Esophagus muscularis mucosa (tissue), 4 donors: ENCODE data around the gene COL16A1. TPM values are rescaled to one million over a fixed set of nuclear protein-coding genes. Genes with fewer than 3 reads are reported as not detected.

Experiments
- DNase-seq: peaks from one replicate; pipeline ENCODE4 v3.0.0-alpha.2; 2017; ENCODE audit errors: extremely low spot score
- H3K27ac ChIP-seq, 4 donors: fragments of 200-600 bp; sonication (generic); replicated peaks in 1 of 4; 1 replicate in 3 of 4; 2 replicates in 1 of 4; pipeline ENCODE4 v1.5.1; 2016 to 2019; ENCODE audit warnings: mild to moderate bottlenecking in 1 of 4
- H3K27me3 ChIP-seq, 4 donors: fragments of 200-600 bp; sonication (generic); one replicate each; pipeline versions ENCODE4 v1.5.1 to v1.6.0; 2016 to 2019
- H3K36me3 ChIP-seq, 4 donors: fragments of 200-600 bp; sonication (generic); one replicate each; pipeline ENCODE4 v1.5.1; 2016 to 2019
- H3K4me1 ChIP-seq, 4 donors: fragments of 200-600 bp; sonication (generic); one replicate each; pipeline ENCODE4 v1.5.1; 2016 to 2019
- H3K4me3 ChIP-seq, 4 donors: fragments of 200-600 bp; sonication (generic); 1 replicate in 2 of 4; 2 replicates in 2 of 4; pipeline ENCODE4 v1.5.1; 2016 to 2019; ENCODE audit warnings: mild to moderate bottlenecking in 4 of 4, moderate library complexity in 1 of 4
- H3K9me3 ChIP-seq, 4 donors: fragments of 200-600 bp; sonication (generic); 1 replicate in 3 of 4; 2 replicates in 1 of 4; pipeline ENCODE4 v1.5.1; 2016 to 2019
- EP300 ChIP-seq: sonication (generic); formaldehyde crosslinking; IDR thresholded peaks from one replicate; pipeline ENCODE4 v1.6.1; 2017; ENCODE audit warnings: antibody characterized with exemption
- POLR2A ChIP-seq: fragments of 450-650 bp; IDR thresholded peaks from one replicate; pipeline ENCODE4 v1.6.1; 2017; ENCODE audit warnings: antibody characterized with exemption, moderate library complexity, mild to moderate bottlenecking, low read depth
- POLR2AphosphoS5 ChIP-seq, 2 donors: sonication (generic); formaldehyde crosslinking; IDR thresholded peaks; one replicate each; pipeline ENCODE4 v1.6.1; 2017; ENCODE audit warnings: antibody characterized with exemption in 2 of 2
- WGBS: methylation state at CpG from one replicate; pipeline ENCODE4 v1.1.5; 2018; 5-methylcytosine and 5-hydroxymethylcytosine counted together
- intact Hi-C: fragments of 100-400 bp; cut with DNase I; formaldehyde crosslinking; loops from one replicate; pipeline ENCODE4 v1.15.1; 2023
- total RNA-seq, 4 donors: library from RNA; depleted of rRNA; stranded (reverse); fragments of >200 nt; gene quantifications; one replicate each; pipeline versions ENCODE4 v1.1.0 to v1.2.1, GENCODE V29; 2016
- TF ChIP-seq, protein P1 (sequence below), 3 experiments: fragments of 200-600 bp in 2 of 3; fragments of 450-650 bp in 1 of 3; sonication (generic) in 2 of 3; IDR thresholded peaks; one replicate each; pipeline ENCODE4 v1.5.1; 2017 to 2019; ENCODE audit warnings: antibody characterized with exemption in 3 of 3, mild to moderate bottlenecking in 2 of 3, moderate library complexity in 1 of 3

The COL16A1 gene
- total RNA-seq, 4 donors from 2014 or later = 35.1 to 62.7 (median 47.6) TPM

DNA sequence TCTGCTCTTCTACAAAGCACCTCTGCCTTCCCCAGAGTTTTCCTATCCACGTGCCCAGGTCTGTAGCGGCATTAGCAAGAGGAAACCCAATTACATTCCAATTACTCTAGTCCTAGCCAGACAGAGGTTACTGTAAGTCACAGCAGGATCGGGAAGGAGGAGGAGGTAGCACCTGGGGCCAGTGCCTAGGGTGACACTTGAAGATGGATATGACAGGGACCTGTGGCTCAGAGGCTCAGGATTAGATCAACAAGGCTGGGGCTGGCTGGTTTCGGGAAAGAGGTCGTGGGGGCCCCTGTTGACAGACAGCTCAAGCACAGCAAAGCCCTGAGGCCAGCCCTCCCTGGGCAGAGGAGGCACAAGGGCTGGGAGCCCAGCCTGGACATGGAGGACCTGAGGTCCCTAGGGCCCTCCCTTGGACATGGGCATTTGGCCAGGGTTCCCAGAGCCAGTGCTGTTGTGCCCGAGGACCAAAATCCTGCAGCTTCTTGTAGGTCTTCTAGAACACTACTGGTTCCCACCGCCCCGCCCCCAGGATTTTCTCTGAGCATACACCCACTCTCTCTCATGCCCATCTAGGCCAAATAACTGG, 89.3 kb downstream of the COL16A1 start:
- H3K27me3 ChIP-seq = peaks cover 0 to 36% (median 19%) of the 10 kb centered on the region in 4 donors
- peaks cover 5 to 27% (median 17%) of the 10 kb centered on the region in 4 donors for H3K4me1 ChIP-seq
- intact Hi-C loops = no loop called here
- TF ChIP-seq POLR2AphosphoS5 (IDR thresholded peaks at IDR 0.05) (no peak), EP300 (no peak), POLR2A (no peak)
- TF ChIP-seq, protein P1, sequence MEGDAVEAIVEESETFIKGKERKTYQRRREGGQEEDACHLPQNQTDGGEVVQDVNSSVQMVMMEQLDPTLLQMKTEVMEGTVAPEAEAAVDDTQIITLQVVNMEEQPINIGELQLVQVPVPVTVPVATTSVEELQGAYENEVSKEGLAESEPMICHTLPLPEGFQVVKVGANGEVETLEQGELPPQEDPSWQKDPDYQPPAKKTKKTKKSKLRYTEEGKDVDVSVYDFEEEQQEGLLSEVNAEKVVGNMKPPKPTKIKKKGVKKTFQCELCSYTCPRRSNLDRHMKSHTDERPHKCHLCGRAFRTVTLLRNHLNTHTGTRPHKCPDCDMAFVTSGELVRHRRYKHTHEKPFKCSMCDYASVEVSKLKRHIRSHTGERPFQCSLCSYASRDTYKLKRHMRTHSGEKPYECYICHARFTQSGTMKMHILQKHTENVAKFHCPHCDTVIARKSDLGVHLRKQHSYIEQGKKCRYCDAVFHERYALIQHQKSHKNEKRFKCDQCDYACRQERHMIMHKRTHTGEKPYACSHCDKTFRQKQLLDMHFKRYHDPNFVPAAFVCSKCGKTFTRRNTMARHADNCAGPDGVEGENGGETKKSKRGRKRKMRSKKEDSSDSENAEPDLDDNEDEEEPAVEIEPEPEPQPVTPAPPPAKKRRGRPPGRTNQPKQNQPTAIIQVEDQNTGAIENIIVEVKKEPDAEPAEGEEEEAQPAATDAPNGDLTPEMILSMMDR (IDR thresholded peaks at IDR 0.05) = no peak
- no peaks in the 10 kb centered on the region for H3K9me3 ChIP-seq
- WGBS = 84% methylated on average over 5 of the region's 8 CpGs
- H3K27ac ChIP-seq = no peak overlapping the region
- DNase-seq = no peak
- no peaks in the 10 kb centered on the region for H3K36me3 ChIP-seq
- no peak overlapping the region for H3K4me3 ChIP-seq

DNA sequence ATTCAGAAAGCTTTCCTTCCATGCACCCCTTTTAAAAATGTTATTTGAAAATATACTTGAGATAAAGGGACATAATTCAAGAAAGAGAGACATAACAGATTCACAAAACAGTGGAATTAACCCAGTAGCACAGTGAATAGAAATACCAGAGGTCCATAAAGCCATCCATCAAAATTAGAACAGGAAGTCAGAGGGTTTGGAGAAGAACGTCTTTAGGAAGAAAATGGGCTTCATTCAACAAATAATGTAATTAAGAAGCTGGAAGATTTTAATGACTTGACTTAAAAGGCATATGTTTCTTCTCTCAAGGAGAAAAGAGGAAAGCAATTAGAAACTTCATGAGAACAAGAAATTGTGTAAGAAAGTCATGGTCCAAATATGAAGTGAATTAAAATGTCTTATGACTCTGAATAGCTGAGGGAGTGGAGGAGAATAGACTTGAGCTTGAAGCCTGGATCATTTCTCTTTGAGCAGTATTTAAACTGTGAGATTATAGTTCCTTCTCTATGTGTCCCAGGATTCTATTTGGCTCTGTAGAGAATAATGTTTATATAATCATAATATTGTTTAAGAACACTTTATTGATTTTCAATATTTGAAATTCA, 94.2 kb downstream of the COL16A1 start:
- WGBS = 24% methylated on average over 1 of the region's 1 CpG
- no peaks in the 10 kb centered on the region for H3K9me3 ChIP-seq
- H3K36me3 ChIP-seq = no peaks in the 10 kb centered on the region
- intact Hi-C loops = no loop called here
- no peaks in the 10 kb centered on the region for H3K27me3 ChIP-seq
- no peak overlapping the region for H3K4me3 ChIP-seq
- no peak for DNase-seq
- H3K27ac ChIP-seq = no peak overlapping the region
- TF ChIP-seq POLR2AphosphoS5 (IDR thresholded peaks at IDR 0.05) (no peak), EP300 (no peak), POLR2A (no peak)
- TF ChIP-seq, protein P1 (IDR thresholded peaks at IDR 0.05) = no peak
- H3K4me1 ChIP-seq = peaks cover 0 to 13% (median 3%) of the 10 kb centered on the region in 4 donors

DNA sequence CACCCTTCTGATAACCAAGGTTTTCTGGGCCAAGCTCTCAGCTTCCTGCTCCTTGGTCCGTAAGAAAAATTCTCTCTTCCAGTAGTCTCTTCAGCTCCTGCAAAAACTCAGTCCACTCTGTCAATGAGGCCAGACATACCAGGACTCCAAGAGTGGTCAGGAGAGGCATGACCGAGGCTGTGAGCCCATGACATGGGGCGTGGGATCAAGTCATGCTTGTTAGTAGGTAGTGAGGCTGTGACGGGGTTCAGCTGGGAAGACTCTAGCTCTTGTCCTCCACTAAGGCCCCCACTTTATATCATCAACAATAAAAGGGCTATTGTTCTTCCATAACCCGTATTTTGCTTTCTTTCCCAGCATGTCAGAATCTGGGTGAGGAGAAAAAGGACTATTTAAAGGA, 96.5 kb downstream of the COL16A1 start:
- Histone ChIP-seq H3K9me3 (no peaks in the 10 kb centered on the region), H3K4me3 (no peak overlapping the region), H3K27me3 (no peaks in the 10 kb centered on the region), H3K4me1 (no peaks in the 10 kb centered on the region), H3K27ac (no peak overlapping the region), H3K36me3 (no peaks in the 10 kb centered on the region)
- 88% methylated on average over 5 of the region's 5 CpGs for WGBS
- no peak for DNase-seq
- no peak for TF ChIP-seq EP300
- TF ChIP-seq POLR2A = no peak
- TF ChIP-seq, protein P1 (IDR thresholded peaks at IDR 0.05) = no peak
- no peak for TF ChIP-seq POLR2AphosphoS5 (IDR thresholded peaks at IDR 0.05)
- intact Hi-C loops = no loop called here

DNA sequence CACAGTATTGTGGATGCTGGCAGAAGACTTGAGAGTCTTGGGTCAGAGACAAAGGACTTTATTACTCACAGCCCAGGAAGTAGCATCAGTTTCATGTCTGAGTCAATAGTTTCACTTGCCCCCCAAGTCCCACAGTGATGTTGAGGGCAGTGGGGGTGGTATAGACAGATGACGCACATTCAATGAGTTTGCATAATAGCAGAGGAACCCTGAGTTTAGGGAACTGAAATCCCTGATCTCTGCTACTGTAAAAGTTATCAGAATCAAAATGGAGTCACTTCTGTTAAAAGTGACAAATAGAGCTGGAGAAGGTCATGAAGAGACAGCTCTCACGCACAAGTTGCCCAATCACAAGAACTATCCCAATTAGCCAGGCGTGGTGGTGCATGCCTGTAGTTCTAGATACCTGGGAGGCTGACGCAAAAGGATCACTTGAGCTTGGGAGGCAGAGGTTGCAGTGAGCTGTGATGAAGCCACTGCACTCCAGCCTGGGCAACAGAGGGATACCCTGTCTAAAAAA, 97.8 kb downstream of the COL16A1 start:
- WGBS = 69% methylated on average over 4 of the region's 4 CpGs

More for the DNA sequence above, 97.8 kb downstream of the COL16A1 start:
- H3K36me3 ChIP-seq = no peaks in the 10 kb centered on the region
- H3K4me1 ChIP-seq = no peaks in the 10 kb centered on the region
- H3K4me3 ChIP-seq = no peak overlapping the region
- TF ChIP-seq POLR2A (no peak), EP300 (no peak), POLR2AphosphoS5 (IDR thresholded peaks at IDR 0.05) (no peak)
- TF ChIP-seq, protein P1 (IDR thresholded peaks at IDR 0.05) = no peak
- no peak overlapping the region for H3K27ac ChIP-seq
- no peaks in the 10 kb centered on the region for H3K9me3 ChIP-seq
- intact Hi-C loops = no loop called here
- no peak for DNase-seq
- no peaks in the 10 kb centered on the region for H3K27me3 ChIP-seq

Other genes starting within 250 kb of the COL16A1 start
- 100 to 1,000 TPM; 139 to 354 (median 244) TPM for gene TINAGL1, start 127.5 kb downstream of the COL16A1 start, total RNA-seq
- 1 to 10 TPM in 2 of 4 donors, under 1 TPM in 1, not detected in 1; 0.45 to 1.8 (median 1.7) TPM for gene HCRTR1, start 86.3 kb downstream of the COL16A1 start, total RNA-seq
- 100 to 1,000 TPM in 1 of 4 donors, 10 to 100 TPM in 3; 61.5 to 101 (median 92.9) TPM for gene PEF1, start 59.1 kb downstream of the COL16A1 start, total RNA-seq
- gene ADGRB2, start 60.3 kb upstream of the COL16A1 start, total RNA-seq = 1 to 10 TPM in 2 of 4 donors, under 1 TPM in 2; 0.83 to 4.2 (median 2.1) TPM
- under 1 TPM in 3 of 4 donors, not detected in 1; 0.17 to 0.19 (median 0.17) TPM for gene SPOCD1, start 112.0 kb upstream of the COL16A1 start, total RNA-seq
- 100 to 1,000 TPM; 160 to 241 (median 173) TPM for gene PTP4A2, start 234.4 kb upstream of the COL16A1 start, total RNA-seq